ENCODE measurements around the gene SKI.

SKI gene

DNA sequence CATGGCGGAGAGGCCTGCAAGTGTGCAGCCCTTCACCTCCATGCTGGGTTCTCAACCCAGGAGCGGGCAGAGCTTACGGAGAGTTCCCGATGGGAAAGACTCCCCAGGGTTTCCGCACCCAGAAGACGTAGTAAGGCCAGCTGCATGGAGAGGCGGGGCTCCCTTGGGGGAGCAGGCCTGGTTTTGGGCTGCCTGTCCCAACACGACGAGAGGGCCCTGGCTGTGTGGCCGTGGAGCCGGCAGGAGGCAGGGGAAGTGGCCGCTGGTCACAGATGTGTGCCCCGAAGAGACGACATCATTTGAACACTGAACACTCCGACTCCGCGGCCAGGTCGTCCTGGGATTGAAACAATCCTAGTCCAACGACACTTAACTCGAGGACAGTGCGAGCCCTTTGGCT, 106.2 kb downstream of the SKI start:
- Histone ChIP-seq H3K4me2 (ENCODE audit: insufficient read depth, low read length) (no peak overlapping the region), H4K20me1 (ENCODE audit: insufficient read depth, low read length) (no peaks in the 10 kb centered on the region), H3K79me2 (ENCODE audit: insufficient read depth, low read length) (no peaks in the 10 kb centered on the region), H3K9me3 (ENCODE audit: insufficient read depth, low read length, severe bottlenecking) (no peaks in the 10 kb centered on the region), H2AFZ (ENCODE audit: low read depth, low read length) (no peak overlapping the region), H3K4me3 (ENCODE audit: low read depth in 1 of 2, low read length in 2 of 2) (no peak overlapping the region), H3K27me3 (ENCODE audit: insufficient read depth, low read length, poor library complexity) (no peaks in the 10 kb centered on the region), H3K9ac (ENCODE audit: low read depth, low read length) (no peak overlapping the region), H3K27ac (ENCODE audit: low read length) (no peak overlapping the region), H3K4me1 (ENCODE audit: insufficient read depth, low read length) (no peaks in the 10 kb centered on the region), H3K36me3 (ENCODE audit: insufficient read depth, low read length) (no peaks in the 10 kb centered on the region)
- ATAC-seq (ENCODE audit: insufficient read depth, low read depth) (no peak), DNase-seq (no peak)
- TF ChIP-seq, protein P1, sequence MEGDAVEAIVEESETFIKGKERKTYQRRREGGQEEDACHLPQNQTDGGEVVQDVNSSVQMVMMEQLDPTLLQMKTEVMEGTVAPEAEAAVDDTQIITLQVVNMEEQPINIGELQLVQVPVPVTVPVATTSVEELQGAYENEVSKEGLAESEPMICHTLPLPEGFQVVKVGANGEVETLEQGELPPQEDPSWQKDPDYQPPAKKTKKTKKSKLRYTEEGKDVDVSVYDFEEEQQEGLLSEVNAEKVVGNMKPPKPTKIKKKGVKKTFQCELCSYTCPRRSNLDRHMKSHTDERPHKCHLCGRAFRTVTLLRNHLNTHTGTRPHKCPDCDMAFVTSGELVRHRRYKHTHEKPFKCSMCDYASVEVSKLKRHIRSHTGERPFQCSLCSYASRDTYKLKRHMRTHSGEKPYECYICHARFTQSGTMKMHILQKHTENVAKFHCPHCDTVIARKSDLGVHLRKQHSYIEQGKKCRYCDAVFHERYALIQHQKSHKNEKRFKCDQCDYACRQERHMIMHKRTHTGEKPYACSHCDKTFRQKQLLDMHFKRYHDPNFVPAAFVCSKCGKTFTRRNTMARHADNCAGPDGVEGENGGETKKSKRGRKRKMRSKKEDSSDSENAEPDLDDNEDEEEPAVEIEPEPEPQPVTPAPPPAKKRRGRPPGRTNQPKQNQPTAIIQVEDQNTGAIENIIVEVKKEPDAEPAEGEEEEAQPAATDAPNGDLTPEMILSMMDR (IDR thresholded peaks at IDR 0.05; ENCODE audit: borderline replicate concordance, extremely low read depth, low read length, poor library complexity, severe bottlenecking) = no peak
- no peak for TF ChIP-seq EZH2 (IDR thresholded peaks at IDR 0.05; ENCODE audit: borderline replicate concordance, low read depth, low read length, severe bottlenecking)

DNA sequence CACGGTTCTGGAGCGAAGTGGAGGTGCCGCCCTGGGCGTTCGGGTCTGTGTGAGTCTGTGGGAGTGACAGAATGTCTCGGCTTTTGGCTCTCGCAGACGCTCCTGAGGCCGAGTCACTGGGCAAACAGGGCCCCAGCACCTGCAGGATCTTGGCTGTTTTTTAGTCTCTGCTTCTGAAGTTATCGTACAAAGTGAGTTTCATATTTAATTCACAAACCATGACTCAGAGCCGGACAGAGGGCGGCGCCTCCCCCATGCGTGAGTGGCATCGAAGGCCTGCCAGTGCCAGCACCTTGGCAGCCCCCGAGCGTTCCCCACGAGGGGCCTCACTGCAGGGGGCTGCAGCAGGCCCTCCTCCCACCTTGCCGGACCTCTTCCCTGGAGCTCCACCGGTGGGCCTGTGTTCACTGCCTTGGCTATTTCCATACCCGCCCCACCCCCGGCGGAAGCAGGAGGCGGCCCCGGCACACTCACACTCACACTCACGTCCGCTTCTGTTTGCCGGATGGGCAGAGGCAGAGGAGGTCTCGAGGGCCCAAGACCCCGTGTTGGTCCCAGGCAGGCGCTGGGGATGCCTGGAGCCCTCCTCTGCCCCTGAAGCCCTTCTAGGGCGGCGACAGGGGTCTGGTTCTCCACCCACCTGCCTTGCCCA, 106.9 kb downstream of the SKI start:
- Histone ChIP-seq H3K36me3 (ENCODE audit: insufficient read depth, low read length) (no peaks in the 10 kb centered on the region), H3K27ac (ENCODE audit: low read length) (no peak overlapping the region), H4K20me1 (ENCODE audit: insufficient read depth, low read length) (no peaks in the 10 kb centered on the region), H3K79me2 (ENCODE audit: insufficient read depth, low read length) (no peaks in the 10 kb centered on the region), H3K9me3 (ENCODE audit: insufficient read depth, low read length, severe bottlenecking) (no peaks in the 10 kb centered on the region), H2AFZ (ENCODE audit: low read depth, low read length) (no peak overlapping the region), H3K4me1 (ENCODE audit: insufficient read depth, low read length) (no peaks in the 10 kb centered on the region), H3K4me2 (ENCODE audit: insufficient read depth, low read length) (no peak overlapping the region), H3K4me3 (ENCODE audit: low read depth in 1 of 2, low read length in 2 of 2) (no peak overlapping the region), H3K27me3 (ENCODE audit: insufficient read depth, low read length, poor library complexity) (no peaks in the 10 kb centered on the region), H3K9ac (ENCODE audit: low read depth, low read length) (no peak overlapping the region)
- no peak for DNase-seq
- TF ChIP-seq EZH2 (IDR thresholded peaks at IDR 0.05; ENCODE audit: borderline replicate concordance, low read depth, low read length, severe bottlenecking) = no peak
- TF ChIP-seq, protein P1 (IDR thresholded peaks at IDR 0.05; ENCODE audit: borderline replicate concordance, extremely low read depth, low read length, poor library complexity, severe bottlenecking) = no peak
- ATAC-seq (ENCODE audit: insufficient read depth, low read depth) = no peak

DNA sequence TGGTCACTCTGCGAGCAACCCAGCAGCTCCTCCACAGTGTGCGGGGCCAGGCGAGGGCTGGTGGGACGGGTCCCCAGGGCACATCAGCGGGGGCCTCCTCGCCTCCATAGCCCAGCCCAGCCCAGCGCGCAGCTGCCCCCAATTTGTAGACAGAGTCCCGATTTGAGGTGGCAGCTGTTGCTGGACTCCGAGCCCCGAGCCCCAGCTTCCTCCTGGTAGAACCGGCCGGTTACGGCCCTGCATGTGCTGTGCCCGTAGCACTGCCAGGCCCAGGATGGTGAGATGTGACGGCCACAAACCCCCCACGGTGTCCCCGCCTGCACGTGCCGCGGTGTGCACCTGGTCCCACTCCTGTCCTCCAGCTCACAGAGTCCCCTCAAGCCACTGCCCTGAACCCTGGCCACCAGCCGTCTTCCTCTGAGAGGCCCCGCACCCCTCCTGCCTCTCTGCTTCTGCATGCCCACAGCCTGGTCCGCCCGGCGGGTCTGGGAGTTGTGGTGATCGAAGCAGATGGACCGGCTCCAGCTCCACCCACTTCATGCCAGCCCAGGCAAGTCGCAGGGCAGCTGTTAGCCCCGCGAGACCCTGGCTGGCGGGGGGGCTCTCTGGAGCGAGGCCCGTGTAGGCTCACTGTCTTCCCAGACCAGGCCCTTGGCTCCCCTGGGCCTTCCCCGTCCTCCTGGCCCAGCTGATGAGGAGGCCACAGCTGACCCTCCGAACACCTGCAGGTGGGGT, 107.8 kb downstream of the SKI start:
- H3K4me1 ChIP-seq (ENCODE audit: insufficient read depth, low read length) = no peaks in the 10 kb centered on the region
- no peaks in the 10 kb centered on the region for H3K27me3 ChIP-seq (ENCODE audit: insufficient read depth, low read length, poor library complexity)
- H3K27ac ChIP-seq (ENCODE audit: low read length) = no peak overlapping the region
- no peak overlapping the region for H3K4me3 ChIP-seq (ENCODE audit: low read depth in 1 of 2, low read length in 2 of 2)
- H3K9me3 ChIP-seq (ENCODE audit: insufficient read depth, low read length, severe bottlenecking) = no peaks in the 10 kb centered on the region
- DNase-seq (no peak), ATAC-seq (ENCODE audit: insufficient read depth, low read depth) (no peak)
- H3K4me2 ChIP-seq (ENCODE audit: insufficient read depth, low read length) = no peak overlapping the region
- TF ChIP-seq, protein P1 (IDR thresholded peaks at IDR 0.05; ENCODE audit: borderline replicate concordance, extremely low read depth, low read length, poor library complexity, severe bottlenecking) = no peak
- no peak for TF ChIP-seq EZH2 (IDR thresholded peaks at IDR 0.05; ENCODE audit: borderline replicate concordance, low read depth, low read length, severe bottlenecking)
- H4K20me1 ChIP-seq (ENCODE audit: insufficient read depth, low read length) = 0 out of 2 replicates have a peak, but pooled peaks cover 5% of the 10 kb centered on the region
- no peaks in the 10 kb centered on the region for H3K79me2 ChIP-seq (ENCODE audit: insufficient read depth, low read length)
- no peaks in the 10 kb centered on the region for H3K36me3 ChIP-seq (ENCODE audit: insufficient read depth, low read length)
- no peak overlapping the region for H2AFZ ChIP-seq (ENCODE audit: low read depth, low read length)
- H3K9ac ChIP-seq (ENCODE audit: low read depth, low read length) = no peak overlapping the region
